T follicular helper cell (primary cell): ENCODE measurements around the gene ZNF672.
A peak's percentile ranks its signal among the peaks of the same experiment; 100 is the strongest.
"Not testable (repeated sequence)": the region's sequence is repeated elsewhere in the genome, so short reads cannot be mapped to it uniquely, and the experiment has no call there.

ENCODE experiments used
- DNase-seq: peaks from one replicate; pipeline ENCODE4 v3.0.0-alpha.2; 2020; ENCODE audit warnings: low read depth

ZNF672 gene

DNA sequence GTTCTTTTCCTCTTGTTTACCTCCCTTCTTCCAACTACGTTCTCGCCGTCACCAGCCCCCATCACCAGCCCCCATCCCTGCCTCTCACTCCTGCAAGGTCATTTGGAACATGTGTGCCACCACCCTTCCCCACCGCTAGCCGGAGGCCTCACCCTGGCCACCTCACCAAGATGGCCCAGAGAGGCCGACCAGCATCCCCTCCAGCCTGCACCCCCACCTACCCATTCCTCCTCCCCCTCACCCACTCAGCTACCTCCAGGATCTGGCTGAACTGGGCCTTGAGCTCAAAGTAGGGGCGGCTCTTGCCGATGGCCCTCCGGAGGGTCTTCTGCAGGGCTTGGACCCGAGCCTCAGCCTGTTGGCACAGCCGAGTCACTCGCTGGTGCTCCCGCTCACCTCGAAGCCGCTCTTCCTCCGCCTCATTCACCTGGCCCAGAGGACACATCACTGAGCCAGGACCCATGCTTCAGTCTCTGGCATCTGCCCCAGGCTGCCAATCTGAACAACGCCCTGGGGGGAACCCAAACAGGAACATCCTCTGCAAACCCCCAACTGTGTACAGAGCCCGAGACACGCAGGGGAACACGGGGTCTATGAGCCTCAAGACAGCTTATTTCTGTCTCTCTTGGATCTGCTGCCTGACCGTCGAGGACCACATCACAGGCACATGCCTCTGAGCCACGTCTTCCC lies 25.1 kb upstream of the ZNF672 start:
- DNase-seq = no peak

DNA sequence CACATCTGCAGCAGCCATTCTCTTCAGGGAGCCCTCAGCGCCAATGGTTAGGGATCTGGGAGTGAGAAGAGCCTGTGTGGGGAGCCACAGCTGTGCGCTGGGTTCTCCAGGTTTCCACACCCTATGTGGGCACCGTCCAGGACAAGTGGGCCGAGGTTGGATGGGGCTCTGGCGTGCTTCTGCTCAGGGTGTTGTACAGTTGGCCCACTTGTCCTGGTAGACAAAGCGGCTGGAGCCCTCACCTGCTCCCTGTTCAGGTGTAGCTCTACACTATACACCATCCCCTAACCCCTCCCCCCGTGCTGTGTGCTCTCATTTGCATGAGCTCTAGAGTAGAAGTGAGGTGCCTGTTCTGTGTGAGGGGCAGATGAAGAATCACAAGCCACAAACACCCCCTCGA lies 24.5 kb upstream of the ZNF672 start:
- no peak for DNase-seq

DNA sequence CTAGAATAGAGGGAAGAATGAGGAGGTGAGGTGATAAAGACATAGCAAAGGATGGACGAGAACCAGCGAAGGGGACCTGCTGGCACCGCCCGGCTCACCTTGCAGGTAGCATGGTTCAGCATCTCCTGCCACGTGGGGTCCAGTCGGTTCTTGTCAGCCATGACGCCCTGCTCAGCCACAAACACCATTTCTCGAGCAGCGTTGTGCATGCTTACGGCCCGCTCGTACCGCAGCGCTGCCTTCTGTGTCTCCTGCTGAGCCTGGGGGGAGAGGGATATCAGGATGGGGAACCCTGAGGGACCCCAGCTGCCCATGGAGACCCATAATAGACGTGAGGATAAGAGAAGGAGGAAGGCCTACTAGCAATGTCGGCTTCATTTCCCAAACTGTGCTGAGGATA lies 23.7 kb upstream of the ZNF672 start:
- DNase-seq = no peak

DNA sequence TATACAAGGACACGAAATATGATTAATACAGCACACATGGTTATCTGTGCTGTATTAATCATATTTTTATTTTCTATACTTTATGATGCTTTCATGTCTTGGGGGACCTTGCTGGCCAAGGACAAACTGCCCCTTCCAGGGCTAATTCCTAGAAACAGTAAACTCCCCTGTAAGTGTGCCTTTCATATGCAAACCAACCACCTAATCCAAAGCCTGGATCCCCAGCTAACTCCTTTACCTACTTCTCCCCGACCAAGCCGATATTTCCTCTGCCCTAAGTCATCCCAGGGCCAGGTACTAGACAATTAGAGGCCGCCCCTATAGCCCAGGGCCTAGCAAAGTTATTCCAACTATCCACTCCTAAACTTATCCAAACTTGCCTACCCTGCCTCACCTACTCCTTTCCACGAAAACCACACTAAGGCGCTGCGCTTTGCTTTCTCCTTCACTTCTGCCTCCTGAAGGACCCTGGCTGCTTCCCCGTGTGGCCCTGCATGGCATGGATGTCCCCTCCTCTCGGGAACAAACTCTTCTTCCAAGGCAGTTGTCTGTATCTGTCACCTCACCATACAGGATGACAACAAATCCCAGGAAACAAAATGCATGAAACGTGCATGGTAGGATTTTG lies 22.5 kb upstream of the ZNF672 start:
- DNase-seq = no peak

DNA sequence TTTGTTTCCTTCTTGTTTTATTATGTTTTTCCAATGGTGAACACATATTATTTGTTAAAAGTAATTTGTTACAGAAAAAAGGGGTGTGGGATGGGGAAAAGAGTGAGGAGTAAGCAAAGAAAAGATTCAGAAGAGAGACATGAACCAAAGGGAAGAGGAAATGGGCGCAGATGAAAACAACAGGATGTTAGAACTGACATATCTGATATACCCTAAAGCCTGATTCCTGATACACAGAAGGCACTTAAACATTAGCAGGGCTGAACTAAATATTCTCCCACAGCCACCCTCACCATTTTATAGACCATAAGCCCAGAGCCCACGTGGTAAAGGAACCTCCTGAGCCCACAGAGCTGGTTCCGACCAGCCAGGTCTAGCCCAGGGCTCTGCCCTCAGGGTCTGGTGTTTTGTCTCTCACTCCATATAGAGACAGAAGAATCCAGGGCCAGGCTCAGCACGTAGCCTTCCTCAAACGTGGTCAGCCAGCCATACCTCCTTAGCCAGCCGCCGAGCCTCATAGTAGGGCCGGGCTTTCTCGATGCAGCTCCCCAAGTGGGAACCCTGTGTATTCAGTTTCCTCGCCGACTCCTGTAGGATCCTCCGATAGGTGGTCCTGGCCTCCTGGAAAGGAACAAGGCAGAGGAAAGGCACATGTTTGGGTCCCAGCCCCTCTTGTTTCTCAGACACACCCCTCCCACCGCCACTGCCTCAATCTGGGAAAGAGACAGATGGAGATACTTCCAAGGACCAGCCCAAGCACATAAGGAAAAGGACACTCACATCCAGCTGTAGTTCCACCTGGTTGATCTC lies 21.8 kb upstream of the ZNF672 start:
- no peak for DNase-seq

DNA sequence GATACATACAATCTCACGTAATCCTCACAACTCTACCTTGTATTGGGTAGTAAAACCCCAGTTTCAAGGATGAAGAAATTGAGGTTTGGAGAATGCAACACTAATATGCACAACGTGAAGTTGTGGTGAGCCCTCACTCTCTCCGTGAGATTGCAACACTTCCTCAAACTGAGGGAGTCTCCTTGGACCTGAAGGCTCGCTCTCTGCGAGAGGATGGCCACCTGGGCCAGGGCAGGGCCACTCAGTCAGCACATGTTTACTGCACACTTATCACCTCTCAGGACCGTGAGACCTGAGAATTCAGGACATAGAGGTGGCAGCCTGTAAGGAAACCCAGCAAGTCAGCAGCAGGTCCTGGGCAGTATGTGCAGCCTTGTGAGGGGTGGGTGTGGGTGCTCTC lies 21.0 kb upstream of the ZNF672 start:
- no peak for DNase-seq

DNA sequence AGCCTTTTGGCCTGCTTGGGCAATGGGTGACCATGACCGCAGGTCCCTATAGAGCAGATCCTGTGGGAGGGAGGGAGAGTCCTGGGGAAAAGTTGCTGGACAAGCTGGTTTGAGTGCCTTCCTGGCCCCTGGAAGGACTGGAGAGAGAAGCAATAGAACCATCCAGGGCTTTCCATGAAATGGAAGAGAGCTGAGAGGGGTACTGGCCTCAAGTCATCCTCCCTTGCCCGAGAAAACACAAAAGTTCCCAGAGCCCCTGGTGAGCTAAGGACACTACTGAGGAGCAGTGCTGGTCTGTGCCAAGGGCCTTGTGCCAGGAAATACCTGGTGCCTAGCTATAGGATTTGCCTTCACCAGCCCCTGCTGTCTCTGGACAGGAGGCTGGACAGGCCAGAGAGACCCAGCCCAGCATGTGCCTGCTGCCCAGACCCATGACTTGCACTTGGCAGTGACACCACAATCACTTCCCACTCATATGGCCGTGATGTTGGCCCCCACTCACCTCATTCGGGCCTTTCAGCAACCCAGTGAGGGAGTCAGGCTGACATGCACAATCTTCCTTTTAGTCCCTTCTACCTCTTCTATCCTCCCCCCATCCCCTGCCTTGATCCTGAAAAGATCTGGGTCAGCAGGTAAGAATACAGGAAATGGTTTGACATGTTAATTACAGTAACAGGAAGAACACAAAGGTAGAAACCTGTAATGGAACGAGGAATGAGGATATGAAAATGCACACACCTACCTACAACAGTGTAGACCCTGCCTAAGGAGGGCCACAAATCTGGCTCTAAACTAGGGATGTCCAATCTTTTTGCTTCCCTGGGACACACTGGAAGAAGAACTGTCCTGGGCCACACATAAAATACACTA lies 19.3 kb upstream of the ZNF672 start:
- DNase-seq = no peak

DNA sequence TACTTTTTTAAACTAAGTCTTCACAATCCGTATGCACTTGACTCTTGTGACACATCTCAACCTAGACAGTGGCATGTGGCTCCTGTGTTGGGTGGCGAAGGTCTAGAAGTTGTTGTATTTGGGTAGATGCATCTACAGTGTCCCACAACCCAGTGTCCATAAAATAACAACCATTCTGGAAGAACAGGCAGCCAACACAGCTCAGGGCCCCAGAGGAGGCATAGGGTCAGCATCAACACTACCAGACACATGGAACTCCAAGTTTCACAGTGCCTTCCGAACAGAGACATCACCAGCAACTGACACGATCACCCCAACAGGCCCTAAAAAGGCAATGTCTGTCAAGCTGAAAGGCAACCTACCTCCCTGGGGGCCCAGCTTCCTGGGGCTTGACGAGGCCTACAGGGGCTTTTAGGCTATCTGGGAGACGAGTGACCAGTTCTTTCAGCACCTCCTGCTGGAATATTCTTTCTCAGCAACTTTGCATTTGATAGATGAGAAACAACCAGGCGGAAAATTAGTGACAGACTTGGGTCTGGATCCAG lies 17.9 kb upstream of the ZNF672 start:
- no peak for DNase-seq

DNA sequence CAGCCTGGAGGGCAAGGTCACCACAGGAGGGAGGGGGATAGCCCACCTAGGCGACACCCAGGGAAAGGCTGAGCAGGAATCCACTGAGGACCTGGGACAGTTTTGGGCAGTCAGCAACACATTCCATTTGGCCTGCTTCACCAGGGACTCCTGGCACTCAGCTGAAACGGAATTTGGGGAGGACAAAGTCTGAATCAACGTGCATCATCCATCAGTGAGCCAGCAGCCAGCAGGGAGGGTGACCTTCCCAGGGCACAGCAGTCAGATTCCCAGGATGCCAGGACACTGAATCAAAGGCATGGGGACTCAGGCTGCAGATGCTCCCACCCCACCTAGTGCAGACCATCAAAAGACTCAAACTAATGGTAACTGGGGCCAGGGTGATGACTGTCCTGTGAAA lies 16.9 kb upstream of the ZNF672 start:
- DNase-seq = no peak

DNA sequence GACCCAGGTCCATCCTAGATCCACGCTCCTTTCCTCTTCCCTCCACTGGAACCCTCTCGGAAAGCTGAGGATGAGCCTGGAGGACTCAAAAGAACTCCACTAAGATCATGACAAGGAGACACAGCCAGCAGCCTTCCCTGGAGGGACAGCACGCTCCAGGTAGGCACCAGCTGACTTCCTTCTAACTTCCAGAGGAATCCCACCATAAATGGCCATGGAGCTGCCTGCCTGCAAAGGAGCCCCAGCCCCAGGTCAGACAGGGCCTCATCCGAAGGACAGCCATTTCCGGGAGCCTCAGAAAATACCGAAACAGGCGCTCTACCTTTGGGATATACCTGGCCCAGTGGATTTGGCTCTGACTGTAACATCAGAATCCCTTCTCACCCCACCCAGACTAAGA lies 16.4 kb upstream of the ZNF672 start:
- no peak for DNase-seq

DNA sequence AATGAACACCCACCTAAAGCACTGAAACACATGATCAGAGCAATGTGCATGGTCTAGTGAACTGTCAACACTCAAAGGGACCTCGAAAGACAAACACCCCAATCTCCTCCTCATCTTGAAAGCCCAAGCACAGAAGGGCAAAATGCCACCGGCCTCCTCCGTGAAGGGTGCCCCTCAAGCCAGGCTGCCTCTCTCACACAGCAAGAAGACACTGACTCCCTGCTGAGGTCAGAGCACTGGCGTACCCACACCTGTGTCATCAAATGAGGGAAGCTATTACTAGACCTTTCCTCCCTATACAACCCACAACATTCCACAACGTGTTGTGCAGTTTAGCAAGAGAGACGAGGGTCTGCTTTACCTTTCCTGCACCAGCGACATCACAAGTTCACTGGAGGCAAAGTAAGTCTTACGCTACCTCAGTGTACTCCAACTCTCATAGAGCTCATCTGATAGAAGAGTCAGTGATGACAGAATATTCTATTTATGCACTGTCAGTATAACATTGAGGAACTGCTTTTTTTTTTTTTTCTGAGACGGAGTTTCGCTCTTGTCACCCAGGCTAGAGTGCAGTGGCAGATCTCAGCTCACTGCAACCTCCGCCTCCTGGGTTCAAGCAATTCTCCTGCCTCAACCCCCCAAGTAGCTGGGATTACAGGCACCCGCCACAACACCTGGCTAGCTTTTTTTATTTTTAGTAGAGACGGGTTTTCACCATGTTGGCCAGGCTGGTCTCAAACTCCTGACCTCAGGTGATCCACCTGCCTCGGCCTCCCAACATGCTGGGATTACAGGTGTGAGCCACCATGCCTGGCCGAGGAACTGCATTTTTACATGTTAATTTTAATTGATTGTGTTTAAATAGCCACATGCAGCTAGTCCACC lies 15.6 kb upstream of the ZNF672 start:
- DNase-seq = no peak

DNA sequence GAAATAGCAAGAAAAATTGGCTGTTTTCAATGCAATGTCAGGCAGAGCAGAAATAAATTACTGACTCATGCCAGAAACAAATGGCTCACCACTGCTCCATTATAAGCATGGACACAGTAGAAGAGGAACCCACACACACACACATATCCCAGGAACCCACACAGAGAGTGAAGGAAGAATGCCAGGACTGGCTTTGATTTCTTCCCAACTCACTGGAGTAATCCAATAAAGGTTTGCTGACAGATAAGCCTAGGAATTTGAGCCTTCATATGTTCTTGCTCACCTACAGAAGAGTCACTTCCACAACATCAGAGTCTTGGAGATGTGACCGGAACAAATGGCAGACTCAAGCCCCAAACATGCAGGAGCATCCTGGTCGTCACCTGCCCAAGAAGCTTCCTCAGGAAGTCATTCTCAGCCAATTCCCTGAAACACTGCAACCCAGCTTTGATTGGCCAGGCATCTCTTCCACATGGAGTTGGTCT lies 14.5 kb upstream of the ZNF672 start:
- DNase-seq = no peak

DNA sequence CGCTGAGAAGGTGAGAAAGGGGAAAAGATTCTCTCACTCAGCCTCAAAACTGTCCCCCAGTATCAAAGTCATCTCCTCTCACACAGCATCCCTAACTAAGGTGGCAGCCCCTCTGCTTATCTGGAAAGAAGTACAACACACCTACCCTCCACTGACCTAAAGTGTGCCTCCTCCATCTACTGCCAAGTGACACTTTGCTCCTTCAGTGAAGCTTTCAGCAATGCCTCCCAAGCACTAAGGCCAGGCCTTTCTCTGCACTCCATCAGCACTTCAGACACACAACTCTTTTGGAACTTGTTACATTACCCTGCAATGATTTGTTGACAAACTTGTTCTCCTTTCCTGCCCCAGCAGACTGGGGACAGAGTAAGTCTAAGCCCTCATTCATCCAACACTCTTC lies 13.7 kb upstream of the ZNF672 start:
- no peak for DNase-seq

DNA sequence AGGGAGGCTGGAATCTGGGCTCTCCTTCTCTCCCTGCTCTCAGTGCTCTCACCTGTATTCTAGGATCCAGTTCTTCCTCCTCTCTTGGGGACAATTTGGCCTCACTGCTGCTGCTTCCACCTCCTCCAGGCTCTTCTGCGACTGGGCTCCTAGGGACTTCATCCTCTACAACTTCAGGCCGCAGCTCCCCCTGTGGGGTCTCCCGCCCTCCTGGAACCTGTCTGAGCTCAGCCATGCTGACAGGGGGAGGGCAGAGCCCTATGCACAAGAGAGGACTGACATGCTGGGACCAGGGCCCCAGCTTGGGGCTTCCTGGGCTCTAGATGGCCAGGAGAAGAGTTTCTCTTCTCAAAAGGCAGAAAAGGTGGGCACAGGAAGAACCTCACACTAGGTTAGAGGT lies 13.3 kb upstream of the ZNF672 start:
- DNase-seq = no peak

DNA sequence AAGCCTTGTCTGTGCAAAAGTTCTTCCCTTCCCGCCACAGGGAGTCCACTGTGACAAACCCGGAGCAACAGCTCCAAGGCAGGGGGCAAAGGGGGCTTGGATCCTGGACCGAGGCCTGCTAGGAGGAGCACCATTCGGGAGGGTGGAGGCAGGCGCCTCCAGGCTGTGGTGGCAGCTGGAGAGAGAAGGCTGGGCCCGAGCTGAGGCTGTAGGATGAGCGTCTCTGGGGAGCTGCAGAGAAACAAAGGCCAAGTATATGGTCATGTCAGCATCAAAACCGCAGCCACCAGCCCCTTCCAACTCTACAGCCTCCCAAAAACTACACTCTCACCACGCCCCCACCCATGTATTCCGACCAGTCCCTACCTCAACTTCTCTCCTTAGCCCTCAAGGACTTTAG lies 12.9 kb upstream of the ZNF672 start:
- no peak for DNase-seq

DNA sequence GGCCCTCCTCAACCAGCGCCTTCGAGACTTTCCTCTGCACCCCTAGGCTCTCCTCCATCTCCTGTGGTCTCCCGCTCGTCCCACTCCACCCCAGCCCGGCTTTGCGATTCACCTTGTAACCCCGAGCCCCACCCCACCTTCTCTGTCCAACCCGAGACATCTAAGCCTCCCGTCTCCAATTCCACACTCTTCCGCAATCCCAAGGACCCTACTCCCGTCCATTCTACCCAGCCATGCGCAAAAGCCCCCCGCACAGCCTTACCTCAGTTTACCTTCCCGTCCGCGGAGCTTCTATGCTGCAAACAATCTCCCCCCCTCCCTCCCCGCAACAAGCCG lies 12.5 kb upstream of the ZNF672 start:
- no peak for DNase-seq

DNA sequence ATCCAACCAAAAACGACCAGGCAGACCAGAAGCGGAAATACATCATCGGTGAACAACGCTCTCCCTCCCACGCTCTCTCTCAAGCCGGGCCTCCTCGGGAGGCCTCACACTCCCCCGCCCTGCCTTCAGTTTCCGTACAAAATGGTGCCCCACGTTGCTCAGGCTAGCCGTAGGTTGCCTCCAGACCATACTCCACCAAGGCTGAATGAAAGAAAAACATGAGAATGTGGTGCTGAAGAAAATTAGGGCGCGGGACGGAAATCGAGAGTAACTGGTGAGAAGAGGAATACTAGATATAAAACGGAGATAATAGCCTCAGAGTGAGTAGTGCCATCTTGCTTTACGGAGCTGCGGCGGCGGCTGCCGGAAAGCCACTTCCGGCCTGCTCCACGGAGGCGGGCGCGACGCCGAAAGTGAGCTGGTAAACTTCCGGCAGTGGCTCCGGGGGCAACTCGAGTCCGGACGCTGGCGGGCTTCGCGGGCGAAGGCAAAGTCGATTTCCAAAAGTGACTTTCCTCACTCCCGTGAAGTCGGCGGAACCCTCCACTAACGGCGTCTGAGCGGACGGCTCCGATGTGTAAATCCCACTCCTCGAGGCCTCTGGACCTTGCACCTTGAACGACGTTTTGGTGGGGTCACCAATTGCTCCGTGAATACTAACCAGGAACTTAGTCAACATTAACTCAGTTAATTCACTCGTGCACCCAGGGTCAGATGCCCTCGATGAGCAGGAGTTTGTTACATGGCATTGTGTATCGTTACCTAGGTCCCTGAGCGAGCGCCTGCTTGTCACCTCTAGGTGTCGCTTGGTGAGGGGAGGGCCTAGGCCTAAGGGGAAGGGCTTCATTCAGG lies 11.9 kb upstream of the ZNF672 start, which contains the start of gene SH3BP5L:
TSS of gene SH3BP5L (minus strand) at position 7 of the 852 bp plus-strand sequence. CDS start 980 bp downstream, outside the sequence.
- DNase-seq = peak; percentile 83

DNA sequence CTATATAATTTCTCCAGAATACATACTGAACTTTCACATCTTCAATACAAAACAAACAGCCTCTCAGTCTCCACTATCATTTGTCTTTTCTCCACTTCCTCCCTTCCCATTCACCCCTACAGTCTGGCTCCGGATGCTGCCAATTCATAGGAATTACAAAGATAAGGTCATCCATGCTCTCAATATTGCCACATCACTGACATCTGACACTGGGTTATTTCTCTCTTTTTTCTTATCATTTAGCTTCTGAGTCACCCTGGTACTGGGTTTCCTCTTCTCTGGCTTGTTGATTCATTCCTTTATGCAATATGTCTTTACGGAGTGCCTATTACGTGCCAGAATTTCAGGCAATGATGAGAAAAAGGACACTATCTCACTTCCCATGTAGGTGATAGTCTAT lies 9.2 kb upstream of the ZNF672 start:
- DNase-seq = no peak

DNA sequence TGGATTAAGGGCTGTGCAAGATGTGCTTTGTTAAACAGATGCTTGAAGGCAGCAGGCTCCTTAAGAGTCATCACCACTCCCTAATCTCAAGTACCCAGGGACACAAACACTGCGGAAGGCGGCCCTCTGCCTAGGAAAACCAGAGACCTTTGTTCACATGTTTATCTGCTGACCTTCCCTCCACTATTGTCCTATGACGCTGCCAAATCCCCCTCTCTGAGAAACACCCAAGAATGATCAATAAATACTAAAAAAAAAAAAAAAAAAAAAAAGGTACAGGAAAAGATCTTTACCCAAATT lies 7.4 kb upstream of the ZNF672 start:
- DNase-seq = not testable (repeated sequence)

DNA sequence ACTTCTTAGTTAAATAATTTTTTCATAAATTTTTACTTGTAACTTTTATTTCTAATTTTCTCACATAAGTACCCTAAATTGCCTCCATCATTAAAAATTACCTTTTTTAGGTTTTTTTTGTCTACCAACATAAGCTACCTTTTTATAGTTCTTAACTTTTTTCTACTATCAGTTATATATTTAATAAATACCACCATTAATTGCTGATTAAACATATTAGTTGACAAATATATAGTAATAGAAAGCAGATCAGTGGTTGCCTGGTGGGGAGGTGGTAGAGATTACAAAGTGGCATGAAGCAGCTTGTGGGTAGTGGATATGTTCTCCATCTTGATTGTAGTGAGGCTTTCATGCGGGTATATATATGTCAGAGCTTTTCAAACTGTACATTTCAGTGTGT lies 6.2 kb upstream of the ZNF672 start:
- DNase-seq = no peak
